ENCODE measurements around the gene CEP57L1. TPM values are rescaled to one million over a fixed set of nuclear protein-coding genes. Genes with fewer than 3 reads are reported as not detected.

Gene CEP57L1
- total RNA-seq, 1 experiment from 2014 or later, result 26.4 TPM

- no TSS peak for BruUV-seq (replicated peaks)
- TF ChIP-seq CTCF (conservative IDR thresholded peaks at IDR 0.05; ENCODE audit: low read depth, low read length) (no peak), EZH2 (IDR thresholded peaks at IDR 0.05; ENCODE audit: low read length, unreplicated experiment) (no peak), EZH2phosphoT487 (IDR thresholded peaks at IDR 0.05; ENCODE audit: borderline replicate concordance, low read length) (no peak)
- Histone ChIP-seq H3K4me3 (ENCODE audit: low read length) (no peak overlapping the region), H3K27ac (ENCODE audit: low read length) (no peak overlapping the region), H3K27me3 (ENCODE audit: low read length) (no peaks in the 10 kb centered on the region), H3K4me2 (ENCODE audit: low read length) (no peak overlapping the region), H3K79me2 (ENCODE audit: low read length) (no peaks in the 10 kb centered on the region), H3K4me1 (ENCODE audit: insufficient read depth, low read length) (peaks cover 4% of the 10 kb centered on the region; the same call in 1 of the 2 replicates), H3K36me3 (ENCODE audit: low read depth, low read length) (no peaks in the 10 kb centered on the region), H3F3A (ENCODE audit: low read length, unreplicated experiment) (no peaks in the 10 kb centered on the region), H3K9me2 (replicated peaks; ENCODE audit: low read length) (no peaks in the 10 kb centered on the region), H3K9ac (ENCODE audit: low read length) (no peak overlapping the region), H2AFZ (ENCODE audit: low read length) (no peak overlapping the region), H3K9me3 (ENCODE audit: low read length) (no peaks in the 10 kb centered on the region), H4K20me1 (ENCODE audit: low read length) (no peaks in the 10 kb centered on the region)
- ChIA-PET POLR2A (ENCODE audit: unreplicated experiment) (no interaction called here), CTCF (no interaction called here)
- ATAC-seq (no peak), DNase-seq (no peak)
- intact Hi-C loops (cut with micrococcal nuclease), result loop anchor here (10.0 kb wide), 1 partner anchor 154 kb away; no protein-coding TSS in a partner anchor
Observed at GRCh38 chr6:109058620-109059019, 36.7 kb upstream of the CEP57L1 start.

GRCh38 chr6:109059153-109059552 is 36.2 kb upstream of the CEP57L1 start:
- no TSS peak for BruUV-seq (replicated peaks)
- Histone ChIP-seq H3K9me2 (replicated peaks; ENCODE audit: low read length) (no peaks in the 10 kb centered on the region), H3K4me1 (ENCODE audit: insufficient read depth, low read length) (peaks cover 4% of the 10 kb centered on the region; the same call in 1 of the 2 replicates), H3K9me3 (ENCODE audit: low read length) (no peaks in the 10 kb centered on the region), H3K9ac (ENCODE audit: low read length) (no peak overlapping the region), H3K4me3 (ENCODE audit: low read length) (no peak overlapping the region), H4K20me1 (ENCODE audit: low read length) (no peaks in the 10 kb centered on the region), H3K27me3 (ENCODE audit: low read length) (no peaks in the 10 kb centered on the region), H2AFZ (ENCODE audit: low read length) (no peak overlapping the region), H3K4me2 (ENCODE audit: low read length) (no peak overlapping the region), H3K27ac (ENCODE audit: low read length) (no peak overlapping the region), H3K36me3 (ENCODE audit: low read depth, low read length) (no peaks in the 10 kb centered on the region), H3K79me2 (ENCODE audit: low read length) (no peaks in the 10 kb centered on the region), H3F3A (ENCODE audit: low read length, unreplicated experiment) (no peaks in the 10 kb centered on the region)
- DNase-seq (no peak), ATAC-seq (no peak)
- POLR2A ChIA-PET (ENCODE audit: unreplicated experiment), result no interaction called here
- no peak for TF ChIP-seq EZH2 (IDR thresholded peaks at IDR 0.05; ENCODE audit: low read length, unreplicated experiment)
- TF ChIP-seq CTCF (conservative IDR thresholded peaks at IDR 0.05; ENCODE audit: low read depth, low read length), result no peak
- TF ChIP-seq EZH2phosphoT487 (IDR thresholded peaks at IDR 0.05; ENCODE audit: borderline replicate concordance, low read length), result no peak
- CTCF ChIA-PET, result no interaction called here
- intact Hi-C loops (cut with micrococcal nuclease), result loop anchor here (10.0 kb wide), 1 partner anchor 154 kb away; no protein-coding TSS in a partner anchor

- ATAC-seq (peak; percentile 64), DNase-seq (peak; percentile 29)
- peaks cover 4% of the 10 kb centered on the region; the same call in 1 of the 2 replicates for H3K4me1 ChIP-seq (ENCODE audit: insufficient read depth, low read length)
- intact Hi-C loops (cut with micrococcal nuclease), result loop anchor here (10.0 kb wide), 1 partner anchor 155 kb away; no protein-coding TSS in a partner anchor
- H2AFZ ChIP-seq (ENCODE audit: low read length), result peak overlapping the region; percentile 72
- H3K9ac ChIP-seq (ENCODE audit: low read length), result no peak overlapping the region
- H3K36me3 ChIP-seq (ENCODE audit: low read depth, low read length), result no peaks in the 10 kb centered on the region
- peak overlapping the region; percentile 56 for H3K4me2 ChIP-seq (ENCODE audit: low read length)
- no peaks in the 10 kb centered on the region for H3K79me2 ChIP-seq (ENCODE audit: low read length)
- H4K20me1 ChIP-seq (ENCODE audit: low read length), result no peaks in the 10 kb centered on the region
- H3K4me3 ChIP-seq (ENCODE audit: low read length), result no peak overlapping the region
- POLR2A ChIA-PET (ENCODE audit: unreplicated experiment), result no interaction called here
- no peaks in the 10 kb centered on the region for H3K27me3 ChIP-seq (ENCODE audit: low read length)
- CTCF ChIA-PET, result no interaction called here
- H3K27ac ChIP-seq (ENCODE audit: low read length), result no peak overlapping the region
- H3K9me3 ChIP-seq (ENCODE audit: low read length), result no peaks in the 10 kb centered on the region
- peak; percentile 56 for TF ChIP-seq CTCF (conservative IDR thresholded peaks at IDR 0.05; ENCODE audit: low read depth, low read length)
- no peak for TF ChIP-seq EZH2phosphoT487 (IDR thresholded peaks at IDR 0.05; ENCODE audit: borderline replicate concordance, low read length)
- TF ChIP-seq EZH2 (IDR thresholded peaks at IDR 0.05; ENCODE audit: low read length, unreplicated experiment), result no peak
- no TSS peak for BruUV-seq (replicated peaks)
- no peaks in the 10 kb centered on the region for H3F3A ChIP-seq (ENCODE audit: low read length, unreplicated experiment)
- H3K9me2 ChIP-seq (replicated peaks; ENCODE audit: low read length), result no peaks in the 10 kb centered on the region
Observed at GRCh38 chr6:109059571-109060021, 35.7 kb upstream of the CEP57L1 start.
